Esophagus muscularis mucosa (tissue), 3 donors: Measurements from ENCODE around the gene OR2A12.

Experiments used
- POLR2A ChIP-seq: fragments of 450-650 bp; IDR thresholded peaks from one replicate; pipeline ENCODE4 v1.6.1; 2017; ENCODE audit warnings: antibody characterized with exemption, moderate library complexity, mild to moderate bottlenecking, low read depth
- TF ChIP-seq, protein P1 (sequence below), 3 experiments: fragments of 200-600 bp in 2 of 3; fragments of 450-650 bp in 1 of 3; sonication (generic) in 2 of 3; IDR thresholded peaks; one replicate each; pipeline ENCODE4 v1.5.1; 2017 to 2019; ENCODE audit warnings: antibody characterized with exemption in 3 of 3, mild to moderate bottlenecking in 2 of 3, moderate library complexity in 1 of 3

DNA sequence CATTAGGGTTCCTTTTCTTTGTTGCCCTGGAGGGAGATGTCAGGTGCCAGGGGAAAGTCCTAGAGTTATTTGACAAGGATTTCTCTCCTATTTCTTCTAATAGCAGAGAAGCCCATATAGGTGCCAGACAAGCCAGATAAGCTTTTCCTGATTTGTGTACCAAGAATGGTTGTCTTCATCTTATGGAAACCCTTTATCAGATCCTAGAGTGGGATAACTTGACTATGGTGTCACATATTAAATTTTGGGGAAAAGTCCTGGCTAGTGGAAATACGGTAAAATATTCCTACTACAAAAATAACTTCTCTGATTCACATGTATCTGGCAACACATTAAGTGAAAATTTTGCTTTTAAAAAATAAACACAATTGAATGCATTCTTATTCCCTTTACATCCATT, 1.2 kb downstream of the OR2A12 start:
- no peak for TF ChIP-seq POLR2A
- TF ChIP-seq, protein P1, sequence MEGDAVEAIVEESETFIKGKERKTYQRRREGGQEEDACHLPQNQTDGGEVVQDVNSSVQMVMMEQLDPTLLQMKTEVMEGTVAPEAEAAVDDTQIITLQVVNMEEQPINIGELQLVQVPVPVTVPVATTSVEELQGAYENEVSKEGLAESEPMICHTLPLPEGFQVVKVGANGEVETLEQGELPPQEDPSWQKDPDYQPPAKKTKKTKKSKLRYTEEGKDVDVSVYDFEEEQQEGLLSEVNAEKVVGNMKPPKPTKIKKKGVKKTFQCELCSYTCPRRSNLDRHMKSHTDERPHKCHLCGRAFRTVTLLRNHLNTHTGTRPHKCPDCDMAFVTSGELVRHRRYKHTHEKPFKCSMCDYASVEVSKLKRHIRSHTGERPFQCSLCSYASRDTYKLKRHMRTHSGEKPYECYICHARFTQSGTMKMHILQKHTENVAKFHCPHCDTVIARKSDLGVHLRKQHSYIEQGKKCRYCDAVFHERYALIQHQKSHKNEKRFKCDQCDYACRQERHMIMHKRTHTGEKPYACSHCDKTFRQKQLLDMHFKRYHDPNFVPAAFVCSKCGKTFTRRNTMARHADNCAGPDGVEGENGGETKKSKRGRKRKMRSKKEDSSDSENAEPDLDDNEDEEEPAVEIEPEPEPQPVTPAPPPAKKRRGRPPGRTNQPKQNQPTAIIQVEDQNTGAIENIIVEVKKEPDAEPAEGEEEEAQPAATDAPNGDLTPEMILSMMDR (IDR thresholded peaks at IDR 0.05): no peak
